HG03432 (cell line): ENCODE measurements around the gene KLHL29.

Source experiments
- ATAC-seq: cut with Tn5 transposase; IDR thresholded peaks from one replicate; pipeline ENCODE4 v1.9.1; 2021; ENCODE audit warnings: mild to moderate bottlenecking, moderate library complexity; ENCODE audit not compliant: unreplicated experiment

KLHL29 gene

GRCh38 chr2:23468474-23469141 is 83.6 kb downstream of the KLHL29 start:
- ATAC-seq = no peak

GRCh38 chr2:23469142-23469540 is 84.2 kb downstream of the KLHL29 start:
- no peak for ATAC-seq

GRCh38 chr2:23475036-23475435 is 90.1 kb downstream of the KLHL29 start:
- ATAC-seq = no peak

- ATAC-seq = no peak
These were observed 90.5 kb downstream of the KLHL29 start for GRCh38 chr2:23475473-23475872.

GRCh38 chr2:23476786-23477185 is 91.8 kb downstream of the KLHL29 start:
- ATAC-seq = no peak

GRCh38 chr2:23477392-23477791 is 92.4 kb downstream of the KLHL29 start:
- no peak for ATAC-seq

GRCh38 chr2:23478087-23478932 is 93.3 kb downstream of the KLHL29 start:
- ATAC-seq = no peak

- ATAC-seq = no peak
These were observed 94.1 kb downstream of the KLHL29 start for GRCh38 chr2:23478933-23479683.

- no peak for ATAC-seq
These were observed 96.2 kb downstream of the KLHL29 start for GRCh38 chr2:23480957-23481797.

- ATAC-seq = no peak
These were observed 97.2 kb downstream of the KLHL29 start for GRCh38 chr2:23482188-23482587.

GRCh38 chr2:23482607-23483006 is 97.6 kb downstream of the KLHL29 start:
- ATAC-seq = no peak

GRCh38 chr2:23483791-23484190 is 98.8 kb downstream of the KLHL29 start:
- no peak for ATAC-seq

- ATAC-seq = no peak
These were observed 99.3 kb downstream of the KLHL29 start for GRCh38 chr2:23484275-23484674.

GRCh38 chr2:23484767-23485166 is 99.8 kb downstream of the KLHL29 start:
- ATAC-seq = no peak

GRCh38 chr2:23485261-23485660 is 100.3 kb downstream of the KLHL29 start:
- no peak for ATAC-seq

- no peak for ATAC-seq
These were observed 101.1 kb downstream of the KLHL29 start for GRCh38 chr2:23485841-23486683.

- no peak for ATAC-seq
These were observed 101.7 kb downstream of the KLHL29 start for GRCh38 chr2:23486684-23487075.

- peak; percentile 77 for ATAC-seq
These were observed 102.9 kb downstream of the KLHL29 start for GRCh38 chr2:23487735-23488492.

- no peak for ATAC-seq
These were observed 103.6 kb downstream of the KLHL29 start for GRCh38 chr2:23488584-23488983.
